Neural cell (in vitro differentiated cells): ENCODE measurements around the gene COX7B2. TPM values are rescaled to one million over a fixed set of nuclear protein-coding genes. Genes with fewer than 3 reads are reported as not detected.
A peak's percentile ranks its signal among the peaks of the same experiment; 100 is the strongest.

ENCODE experiments used
- H2AFZ ChIP-seq: fragments of 200-600, 300-800 bp; sonication (generic), shearing (Covaris generic); 2 replicates; pipeline ENCODE4 v1.6.0; 2014; ENCODE audit warnings: low read depth, mild to moderate bottlenecking, antibody characterized with exemption, low read length, moderate library complexity
- H3F3A ChIP-seq: fragments of 200-600 bp; shearing (Covaris generic); 2 replicates; pipeline ENCODE4 v1.6.1; 2016; ENCODE audit warnings: mild to moderate bottlenecking, moderate library complexity, mixed read lengths, antibody characterized with exemption, low read length; ENCODE audit not compliant: insufficient read depth, poor library complexity, severe bottlenecking
- H3K27ac ChIP-seq: fragments of 200-600, 300-800 bp; sonication (generic), shearing (Covaris generic); 2 replicates; pipeline ENCODE4 v1.5.1; 2014; ENCODE audit warnings: mild to moderate bottlenecking, low read length, moderate library complexity
- H3K27me3 ChIP-seq: fragments of 300-800, 200-600 bp; sonication (generic), shearing (Covaris generic); 2 replicates; pipeline ENCODE4 v1.6.0; 2014; ENCODE audit warnings: mild to moderate bottlenecking, low read depth, low read length, moderate library complexity; ENCODE audit not compliant: insufficient read depth
- H3K36me3 ChIP-seq: fragments of 300-800, 200-600 bp; sonication (generic), shearing (Covaris generic); 2 replicates; pipeline ENCODE4 v1.5.1; 2014; ENCODE audit warnings: mild to moderate bottlenecking, antibody characterized with exemption, low read length, moderate library complexity; ENCODE audit not compliant: insufficient read depth
- H3K4me2 ChIP-seq: fragments of 300-800, 200-600 bp; sonication (generic), shearing (Covaris generic); 2 replicates; pipeline ENCODE4 v1.6.0; 2014; ENCODE audit warnings: mild to moderate bottlenecking, low read length
- H3K4me3 ChIP-seq: fragments of 300-800, 200-600 bp; sonication (generic), shearing (Covaris generic); 2 replicates; pipeline ENCODE4 v1.5.1; 2014; ENCODE audit warnings: mild to moderate bottlenecking, low read length, moderate library complexity
- H3K79me2 ChIP-seq: fragments of 200-600 bp; shearing (Covaris generic); replicated peaks from 2 replicates; pipeline ENCODE4 v1.6.0; 2014; ENCODE audit warnings: mild to moderate bottlenecking, low read length, moderate library complexity; ENCODE audit not compliant: insufficient read depth
- H3K9ac ChIP-seq: fragments of 300-800, 200-600 bp; sonication (generic), shearing (Covaris generic); 2 replicates; pipeline ENCODE4 v1.6.1; 2016; ENCODE audit warnings: mild to moderate bottlenecking, low read length, mixed read lengths
- H3K9me2 ChIP-seq: fragments of 200-600 bp; shearing (Covaris generic); 2 replicates; pipeline ENCODE4 v1.6.1; 2016; ENCODE audit warnings: mild to moderate bottlenecking, low read length, mixed read lengths; ENCODE audit not compliant: insufficient read depth
- H3K9me3 ChIP-seq: fragments of 200-600, 300-800 bp; sonication (generic), shearing (Covaris generic); 2 replicates; pipeline ENCODE4 v1.6.1; 2016; ENCODE audit warnings: mild to moderate bottlenecking, mixed run types, low read length, moderate library complexity, mixed read lengths
- H4K20me1 ChIP-seq: fragments of 200-600 bp; shearing (Covaris generic); 2 replicates; pipeline ENCODE4 v1.6.1; 2016; ENCODE audit warnings: mild to moderate bottlenecking, mixed run types; ENCODE audit not compliant: insufficient read depth
- EP300 ChIP-seq: fragments of 450-650 bp; conservative IDR thresholded peaks from 2 replicates; pipeline ENCODE4 v1.6.1; 2014; ENCODE audit warnings: antibody characterized with exemption, mild to moderate bottlenecking, moderate library complexity; ENCODE audit not compliant: poor library complexity, severe bottlenecking
- EZH2 ChIP-seq: fragments of 200-600, 300-800 bp; shearing (Covaris generic), sonication (generic); IDR thresholded peaks from 2 replicates; pipeline ENCODE4 v1.6.1; 2014; ENCODE audit warnings: antibody characterized with exemption, low read length, borderline replicate concordance, mild to moderate bottlenecking; ENCODE audit not compliant: insufficient read depth, poor library complexity, severe bottlenecking
- MXI1 ChIP-seq: fragments of 450-650 bp; conservative IDR thresholded peaks from 2 replicates; pipeline ENCODE4 v1.6.1; 2014; ENCODE audit warnings: antibody characterized with exemption, mild to moderate bottlenecking; ENCODE audit not compliant: poor library complexity, severe bottlenecking
- POLR2AphosphoS5 ChIP-seq: IDR thresholded peaks from 2 replicates; pipeline ENCODE4 v1.6.1; 2012
- RAD21 ChIP-seq: fragments of 450-650 bp; conservative IDR thresholded peaks from 2 replicates; pipeline ENCODE4 v1.6.1; 2014; ENCODE audit warnings: antibody characterized with exemption, mild to moderate bottlenecking, moderate library complexity
- REST ChIP-seq: IDR thresholded peaks from 2 replicates; pipeline ENCODE4 v1.6.1; 2012; ENCODE audit warnings: borderline replicate concordance
- SMC3 ChIP-seq: fragments of 450-650 bp; conservative IDR thresholded peaks from 2 replicates; pipeline ENCODE4 v1.6.1; 2014; ENCODE audit warnings: antibody characterized with exemption, mild to moderate bottlenecking, moderate library complexity; ENCODE audit not compliant: poor library complexity
- TAF1 ChIP-seq: IDR thresholded peaks from 2 replicates; pipeline ENCODE4 v1.6.1; 2012; ENCODE audit warnings: low read depth
- polyA plus RNA-seq: library from polyadenylated mRNA; depleted of rRNA; stranded (reverse); fragments of >200 nt; gene quantifications from 2 replicates; pipeline ENCODE4 v1.2.3, GENCODE V29; 2014
- TF ChIP-seq, protein P1 (sequence below): fragments of 450-650 bp; IDR thresholded peaks from 2 replicates; pipeline ENCODE4 v1.5.1; 2014; ENCODE audit warnings: antibody characterized with exemption, mild to moderate bottlenecking, moderate library complexity; ENCODE audit not compliant: poor library complexity, severe bottlenecking

Gene COX7B2
- polyA plus RNA-seq, 1 donor from 2014 or later: not detected

DNA sequence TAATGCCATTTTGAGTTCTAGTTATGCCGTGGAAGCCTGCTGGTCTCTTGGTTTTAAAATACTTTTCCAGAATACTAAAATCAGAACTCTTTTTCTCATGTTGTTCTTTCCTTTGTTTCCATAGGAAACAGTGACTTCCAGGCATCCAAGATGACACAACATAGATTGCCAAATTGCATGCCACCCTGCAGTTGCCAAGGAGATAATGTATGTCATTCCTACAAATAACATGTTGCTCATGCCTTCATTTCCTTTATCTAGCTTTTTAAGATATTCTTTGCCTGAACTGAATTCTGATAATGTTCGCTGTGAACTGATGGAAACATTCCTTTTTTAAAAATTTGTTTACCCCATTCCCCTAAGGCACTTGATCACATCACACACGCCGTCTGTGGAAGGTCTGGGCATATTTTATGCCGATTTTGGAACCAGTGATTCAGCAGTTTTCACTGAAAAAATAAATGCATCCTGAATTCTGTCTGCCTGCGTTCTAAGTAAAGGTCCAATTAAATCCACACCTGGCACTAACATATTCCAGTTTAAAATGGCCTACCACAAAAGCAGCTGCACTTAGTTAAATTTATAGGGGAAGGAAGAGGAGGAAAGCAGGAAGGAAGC is 38.0 kb upstream of the COX7B2 start:
- Histone ChIP-seq H3K4me2 (no peak overlapping the region), H3K79me2 (no peaks in the 10 kb centered on the region), H3K9me3 (no peaks in the 10 kb centered on the region), H3K27me3 (no peaks in the 10 kb centered on the region), H4K20me1 (no peaks in the 10 kb centered on the region), H3K9ac (no peak overlapping the region), H3K9me2 (no peaks in the 10 kb centered on the region), H3K27ac (peak overlapping the region; percentile 58), H2AFZ (no peak overlapping the region), H3K36me3 (no peaks in the 10 kb centered on the region), H3K4me3 (peak overlapping the region; percentile 2), H3F3A (no peaks in the 10 kb centered on the region)
- TF ChIP-seq EZH2 (no peak), REST (peak; percentile 85), EP300 (peak; percentile 84), TAF1 (no peak), MXI1 (peak; percentile 28), RAD21 (no peak), POLR2AphosphoS5 (peak; percentile 70), SMC3 (no peak)
- TF ChIP-seq, protein P1, sequence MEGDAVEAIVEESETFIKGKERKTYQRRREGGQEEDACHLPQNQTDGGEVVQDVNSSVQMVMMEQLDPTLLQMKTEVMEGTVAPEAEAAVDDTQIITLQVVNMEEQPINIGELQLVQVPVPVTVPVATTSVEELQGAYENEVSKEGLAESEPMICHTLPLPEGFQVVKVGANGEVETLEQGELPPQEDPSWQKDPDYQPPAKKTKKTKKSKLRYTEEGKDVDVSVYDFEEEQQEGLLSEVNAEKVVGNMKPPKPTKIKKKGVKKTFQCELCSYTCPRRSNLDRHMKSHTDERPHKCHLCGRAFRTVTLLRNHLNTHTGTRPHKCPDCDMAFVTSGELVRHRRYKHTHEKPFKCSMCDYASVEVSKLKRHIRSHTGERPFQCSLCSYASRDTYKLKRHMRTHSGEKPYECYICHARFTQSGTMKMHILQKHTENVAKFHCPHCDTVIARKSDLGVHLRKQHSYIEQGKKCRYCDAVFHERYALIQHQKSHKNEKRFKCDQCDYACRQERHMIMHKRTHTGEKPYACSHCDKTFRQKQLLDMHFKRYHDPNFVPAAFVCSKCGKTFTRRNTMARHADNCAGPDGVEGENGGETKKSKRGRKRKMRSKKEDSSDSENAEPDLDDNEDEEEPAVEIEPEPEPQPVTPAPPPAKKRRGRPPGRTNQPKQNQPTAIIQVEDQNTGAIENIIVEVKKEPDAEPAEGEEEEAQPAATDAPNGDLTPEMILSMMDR: no peak

DNA sequence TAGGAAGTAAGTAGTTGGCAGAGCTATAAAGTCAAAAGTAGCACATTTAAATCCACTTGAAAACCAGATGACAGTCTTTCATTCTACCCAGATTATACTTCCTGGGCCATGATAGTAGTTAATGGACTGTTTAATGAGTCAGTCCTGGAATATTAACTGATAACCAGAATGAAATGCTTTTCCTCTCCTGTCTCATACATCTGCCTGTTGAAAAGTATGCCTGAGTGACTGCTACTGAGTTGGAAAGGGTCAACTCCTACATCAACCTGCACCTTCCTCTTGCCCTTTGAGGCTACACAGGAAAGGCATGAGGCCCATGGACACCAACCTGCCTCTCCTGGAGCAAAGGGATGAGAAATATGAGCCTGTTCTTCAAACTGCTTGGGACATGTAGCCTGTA is 36.0 kb upstream of the COX7B2 start:
- H3K9me3 ChIP-seq: no peaks in the 10 kb centered on the region
- TF ChIP-seq MXI1 (no peak), EZH2 (no peak), REST (no peak), POLR2AphosphoS5 (no peak), SMC3 (no peak), EP300 (no peak), TAF1 (no peak), RAD21 (no peak)
- TF ChIP-seq, protein P1: no peak

More for the DNA sequence above, 36.0 kb upstream of the COX7B2 start:
- H4K20me1 ChIP-seq: no peaks in the 10 kb centered on the region
- no peaks in the 10 kb centered on the region for H3K27me3 ChIP-seq
- no peaks in the 10 kb centered on the region for H3K79me2 ChIP-seq
- no peaks in the 10 kb centered on the region for H3K36me3 ChIP-seq
- no peak overlapping the region for H2AFZ ChIP-seq
- no peak overlapping the region for H3K27ac ChIP-seq
- no peak overlapping the region for H3K4me2 ChIP-seq
- no peaks in the 10 kb centered on the region for H3K9me2 ChIP-seq
- H3F3A ChIP-seq: no peaks in the 10 kb centered on the region
- H3K4me3 ChIP-seq: no peak overlapping the region
- H3K9ac ChIP-seq: no peak overlapping the region
